ENCODE results near the gene KCNMB2.

DNA sequence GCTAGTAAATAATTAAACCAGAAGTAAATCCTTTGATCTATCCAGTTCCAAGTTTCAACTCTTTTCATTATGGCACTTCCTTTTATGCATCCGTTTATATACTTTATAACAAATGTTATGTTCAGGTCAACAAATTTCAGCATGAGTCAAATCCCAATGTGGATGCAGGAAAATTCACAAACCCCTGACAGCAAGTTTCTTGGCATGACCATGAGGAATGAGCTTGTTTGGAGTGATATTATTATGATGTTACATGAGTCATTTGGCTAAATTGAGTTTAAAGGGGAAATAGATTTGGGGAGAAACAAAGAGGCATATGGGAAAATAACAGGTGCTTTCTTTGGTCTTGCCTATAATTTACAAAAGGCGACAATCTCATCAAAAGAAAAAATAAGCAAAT is 32.1 kb upstream of the KCNMB2 start:
- TF ChIP-seq YY1 (IDR thresholded peaks at IDR 0.05; ENCODE audit: insufficient read depth, insufficient read length): no peak
- no peak for TF ChIP-seq SUZ12 (IDR thresholded peaks at IDR 0.05; ENCODE audit: extremely low read depth, insufficient read depth, insufficient read length)

All from NT2/D1 (cell line).